ENCODE results near the gene NOL9.

The NOL9 gene

GRCh38 chr1:6588128-6588892 is 34.0 kb upstream of the NOL9 start:
- no peak for TF ChIP-seq CTCF (IDR thresholded peaks at IDR 0.05; ENCODE audit: borderline replicate concordance, insufficient read depth, low read depth, low read length)
- H3K4me3 ChIP-seq (ENCODE audit: low read depth, low read length): no peak overlapping the region

DNA sequence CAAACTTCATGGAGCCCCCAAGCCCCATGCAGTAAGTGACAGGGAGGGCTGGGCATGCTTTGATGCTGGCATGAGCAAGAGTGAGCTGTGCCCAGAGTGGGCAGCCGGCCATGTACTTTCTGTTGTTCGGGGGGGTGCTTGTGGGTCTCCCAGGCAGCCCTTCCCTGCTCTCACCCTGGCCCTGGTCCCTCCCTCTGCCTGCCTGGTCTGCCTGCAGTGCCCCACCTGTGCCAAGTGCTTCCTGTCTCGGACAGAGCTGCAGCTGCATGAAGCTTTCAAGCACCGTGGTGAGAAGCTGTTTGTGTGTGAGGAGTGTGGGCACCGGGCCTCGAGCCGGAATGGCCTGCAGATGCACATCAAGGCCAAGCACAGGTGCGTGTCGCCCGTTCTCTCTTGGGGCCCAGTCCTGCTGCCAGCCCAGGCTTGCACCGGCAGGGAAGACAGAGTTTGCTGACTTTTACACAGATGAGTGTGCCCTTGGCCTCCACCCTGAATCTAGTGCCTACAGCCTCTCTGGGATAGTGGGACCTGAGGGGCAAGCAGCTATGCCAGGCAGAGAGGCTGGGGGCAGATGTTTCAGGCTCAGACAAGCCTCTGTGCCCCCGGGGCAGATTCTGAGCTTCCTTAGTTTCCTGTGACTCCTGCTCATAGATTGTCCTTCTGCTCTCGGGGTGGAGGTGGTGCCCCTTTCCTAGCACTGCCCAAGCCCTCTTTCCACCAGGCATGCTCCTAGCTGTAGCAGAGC is 33.1 kb upstream of the NOL9 start:
- no peak for TF ChIP-seq CTCF (IDR thresholded peaks at IDR 0.05; ENCODE audit: borderline replicate concordance, insufficient read depth, low read depth, low read length)

GRCh38 chr1:6586404-6586816 is 32.1 kb upstream of the NOL9 start:
- TF ChIP-seq CTCF (IDR thresholded peaks at IDR 0.05; ENCODE audit: borderline replicate concordance, insufficient read depth, low read depth, low read length): no peak
- no peak overlapping the region for H3K4me3 ChIP-seq (ENCODE audit: low read depth, low read length)

More for the DNA sequence above, 33.1 kb upstream of the NOL9 start:
- no peak overlapping the region for H3K4me3 ChIP-seq (ENCODE audit: low read depth, low read length)

DNA sequence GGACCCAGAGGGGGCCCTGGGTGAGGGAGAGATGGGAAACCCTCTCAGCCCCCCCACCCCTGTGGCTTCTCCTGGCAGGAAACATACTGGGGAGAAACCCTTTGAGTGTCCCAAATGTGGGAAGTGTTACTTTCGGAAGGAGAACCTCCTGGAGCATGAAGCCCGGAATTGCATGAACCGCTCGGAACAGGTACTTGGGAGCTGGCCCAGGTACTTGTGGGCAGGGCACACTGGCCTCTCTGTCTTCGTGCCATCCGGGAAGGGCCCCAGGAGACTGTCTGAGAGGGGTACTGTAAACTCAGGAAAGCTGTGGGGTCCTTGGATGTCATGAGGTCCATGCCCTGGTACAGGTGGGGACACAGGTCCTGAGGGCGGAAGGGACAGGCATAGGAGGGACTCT is 31.5 kb upstream of the NOL9 start:
- TF ChIP-seq CTCF (IDR thresholded peaks at IDR 0.05; ENCODE audit: borderline replicate concordance, insufficient read depth, low read depth, low read length): no peak

DNA sequence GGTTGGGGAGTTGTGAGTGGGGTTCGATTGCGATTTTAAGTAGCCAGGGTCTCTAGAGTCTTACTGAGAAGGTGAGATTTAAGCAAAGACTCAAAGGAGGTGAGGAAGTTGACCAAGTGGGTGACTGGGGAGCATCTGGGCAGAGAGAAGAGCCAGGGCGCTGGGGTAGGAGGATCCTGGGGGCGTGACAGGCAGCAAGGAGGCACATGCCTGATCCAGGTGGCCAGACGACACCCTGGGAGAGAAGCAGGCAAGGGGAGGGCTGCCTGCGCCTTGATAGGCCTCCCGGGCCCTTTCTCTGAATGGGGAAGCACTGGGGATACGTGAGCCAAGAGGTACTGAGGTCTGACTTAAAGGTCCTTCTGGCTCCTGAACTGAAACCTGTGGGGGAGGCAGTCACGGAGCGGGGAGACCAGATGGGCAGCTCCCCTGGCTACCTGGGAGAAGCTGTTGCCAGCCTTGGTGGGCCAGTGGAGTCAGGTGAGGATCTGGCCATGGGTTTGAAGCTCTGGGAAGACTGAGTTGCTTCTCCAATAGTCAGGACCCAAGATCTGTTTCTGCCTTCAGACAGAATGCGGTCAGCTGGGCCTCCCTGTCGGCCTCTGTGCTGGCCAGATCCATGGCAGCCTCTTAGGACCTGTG is 30.9 kb upstream of the NOL9 start:
- H3K4me3 ChIP-seq (ENCODE audit: low read depth, low read length): no peak overlapping the region
- no peak for TF ChIP-seq CTCF (IDR thresholded peaks at IDR 0.05; ENCODE audit: borderline replicate concordance, insufficient read depth, low read depth, low read length)

More for the DNA sequence above, 31.5 kb upstream of the NOL9 start:
- H3K4me3 ChIP-seq (ENCODE audit: low read depth, low read length): no peak overlapping the region

DNA sequence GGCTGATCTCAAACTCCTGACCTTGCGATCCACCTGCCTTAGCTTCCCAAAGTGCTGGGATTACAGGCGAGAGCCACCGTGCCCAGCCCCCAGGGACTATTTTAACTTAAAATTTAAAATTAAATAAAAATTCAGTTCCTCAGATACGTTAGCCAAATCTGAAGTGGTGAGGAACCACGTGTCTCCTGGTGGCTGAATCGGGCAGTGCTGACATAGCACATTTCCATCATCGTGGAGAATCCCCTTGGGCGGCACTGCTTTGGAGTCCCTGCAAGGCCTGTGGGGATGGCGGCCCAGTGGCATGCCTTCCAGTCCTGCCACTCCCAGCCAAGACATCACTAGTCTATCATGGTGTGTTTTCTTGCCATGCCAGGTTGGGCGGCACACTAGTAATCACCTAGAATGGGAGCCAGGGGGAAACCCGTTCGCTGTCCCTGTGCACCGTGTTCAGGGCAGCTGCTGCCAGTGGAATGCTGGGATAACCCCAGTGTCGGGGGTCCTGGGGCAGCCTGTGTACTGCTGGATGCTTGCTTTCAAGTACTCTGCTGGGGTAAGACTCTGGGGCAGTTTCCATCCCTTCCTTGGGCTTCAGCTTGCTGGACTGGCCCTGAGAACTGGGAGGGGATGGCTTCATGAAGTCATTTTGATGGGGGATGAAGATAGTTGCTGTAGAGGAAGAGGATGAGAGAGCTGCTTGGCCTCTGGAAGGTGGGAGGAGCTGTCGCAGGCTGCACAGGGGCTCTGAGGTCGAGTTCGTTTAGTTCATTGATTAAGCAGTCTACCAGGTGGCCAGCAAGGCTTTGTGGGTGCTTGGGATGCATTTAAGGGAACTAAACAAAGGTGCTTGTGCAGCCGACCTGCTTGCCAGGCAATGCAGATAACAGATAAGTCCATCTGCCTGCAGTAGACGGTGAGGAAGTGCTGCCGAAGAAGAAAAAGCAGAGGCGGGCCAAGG is 30.1 kb upstream of the NOL9 start:
- no peak overlapping the region for H3K4me3 ChIP-seq (ENCODE audit: low read depth, low read length)
- TF ChIP-seq CTCF (IDR thresholded peaks at IDR 0.05; ENCODE audit: borderline replicate concordance, insufficient read depth, low read depth, low read length): 0 out of 2 replicates have a peak, but pooled peaks have one; percentile 4

All from GM12875 (cell line).